B cell (primary cell): ENCODE results near the gene OR5H14.

Experiments
- CTCF ChIP-seq: fragments of 200-600 bp; IDR thresholded peaks from one replicate; pipeline ENCODE4 v1.8.0; 2022; ENCODE audit warnings: antibody characterized with exemption, mild to moderate bottlenecking
- EZH2 ChIP-seq: IDR thresholded peaks from 2 replicates; pipeline ENCODE4 v1.6.1; 2012; ENCODE audit warnings: borderline replicate concordance, low read depth, mild to moderate bottlenecking, moderate library complexity, low read length; ENCODE audit not compliant: insufficient read depth, poor library complexity, severe bottlenecking

- TF ChIP-seq EZH2 (no peak), CTCF (no peak)
These were observed 33.0 kb upstream of the OR5H14 start for GRCh38 chr3:98114264-98114663.
